Dorsolateral prefrontal cortex (tissue), 118 donors: ENCODE measurements around the gene LIPT1. TPM values are rescaled to one million over a fixed set of nuclear protein-coding genes. Genes with fewer than 3 reads are reported as not detected.

Experiments used
- total RNA-seq, 120 experiments: library from RNA; stranded (reverse); gene quantifications; one replicate each; pipeline versions ENCODE4 v1.2.3 to v1.2.4, GENCODE V29; 2022

Gene LIPT1
- total RNA-seq, 120 experiments from 2014 or later: 3.8 to 24.2 (median 11.3) TPM

Other genes starting within 250 kb of the LIPT1 start
- gene CRACDL, start 218.7 kb upstream of the LIPT1 start, total RNA-seq: 100 to 1,000 TPM in 78 of 120 experiments, 10 to 100 TPM in 42; 32.4 to 184 (median 107) TPM
- gene C2orf15, start 13.3 kb upstream of the LIPT1 start, total RNA-seq: 1 to 10 TPM in 118 of 120 experiments, under 1 TPM in 2; 0.81 to 5.3 (median 2.5) TPM
- 10 to 100 TPM; 18.6 to 47.7 (median 28.7) TPM for gene TSGA10, start within 50 bp of the LIPT1 start, total RNA-seq
- gene MITD1, start 26.1 kb downstream of the LIPT1 start, total RNA-seq: 10 to 100 TPM in 119 of 120 experiments, 1 to 10 TPM in 1; 7.5 to 42.1 (median 22.0) TPM
- 10 to 100 TPM; 18.6 to 44.3 (median 31.2) TPM for gene MRPL30, start 26.2 kb downstream of the LIPT1 start, total RNA-seq
- gene LYG2, start 100.7 kb downstream of the LIPT1 start, total RNA-seq: under 1 TPM in 4 of 120 experiments, not detected in 116; 0.54 to 0.96 (median 0.85) TPM
- 1 to 10 TPM in 94 of 120 experiments, under 1 TPM in 18, not detected in 8; 0.44 to 5.0 (median 1.8) TPM for gene LYG1, start 146.2 kb downstream of the LIPT1 start, total RNA-seq
- 10 to 100 TPM; 11.4 to 27.7 (median 19.4) TPM for gene TXNDC9, start 181.4 kb downstream of the LIPT1 start, total RNA-seq
- gene EIF5B, start 182.4 kb downstream of the LIPT1 start, total RNA-seq: 10 to 100 TPM; 23.5 to 41.3 (median 31.9) TPM